ENCODE measurements around the gene ATRNL1. TPM values are rescaled to one million over a fixed set of nuclear protein-coding genes. Genes with fewer than 3 reads are reported as not detected.
A peak's percentile ranks its signal among the peaks of the same experiment; 100 is the strongest.

Gene ATRNL1
- total RNA-seq, 4 donors from 2014 or later: 0.93 to 19.0 (median 8.7) TPM

DNA sequence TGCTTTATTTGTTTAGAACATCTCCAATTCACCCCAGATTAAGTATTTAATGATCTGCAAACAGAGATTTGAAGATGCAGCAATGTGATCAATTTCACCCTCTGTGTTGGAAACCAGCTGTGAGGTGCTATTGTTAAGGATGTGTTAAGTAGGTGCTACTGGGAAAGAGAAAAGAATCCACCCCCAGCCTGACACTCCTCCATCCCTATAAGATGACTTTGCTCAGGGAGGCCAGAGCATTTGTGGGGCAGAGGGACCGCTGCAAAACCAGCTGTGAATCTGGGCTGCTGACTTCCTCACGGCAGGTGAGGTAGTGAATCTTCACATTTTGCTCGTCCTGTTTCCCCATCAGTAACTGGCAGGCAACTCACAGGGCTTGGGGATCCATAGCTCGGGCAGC is 882.3 kb downstream of the ATRNL1 start:
- 70 to 85% methylated on average over 4 of the region's 4 CpGs for WGBS, 2 donors (ENCODE audit: low coverage in 1 of 2)
- Histone ChIP-seq H3K27ac (no peak overlapping the region), H3K4me1 (peaks cover 0 to 13% (median 0%) of the 10 kb centered on the region in 3 donors), H3K9me3 (no peaks in the 10 kb centered on the region), H3K27me3 (no peaks in the 10 kb centered on the region), H3K36me3 (no peaks in the 10 kb centered on the region), H3K4me3 (no peak overlapping the region)
- no peak for ATAC-seq
- TF ChIP-seq POLR2AphosphoS5 (IDR thresholded peaks at IDR 0.05) (no peak), EP300 (IDR thresholded peaks at IDR 0.05) (no peak), POLR2A (IDR thresholded peaks at IDR 0.05) (no peak)
- TF ChIP-seq, protein P1, sequence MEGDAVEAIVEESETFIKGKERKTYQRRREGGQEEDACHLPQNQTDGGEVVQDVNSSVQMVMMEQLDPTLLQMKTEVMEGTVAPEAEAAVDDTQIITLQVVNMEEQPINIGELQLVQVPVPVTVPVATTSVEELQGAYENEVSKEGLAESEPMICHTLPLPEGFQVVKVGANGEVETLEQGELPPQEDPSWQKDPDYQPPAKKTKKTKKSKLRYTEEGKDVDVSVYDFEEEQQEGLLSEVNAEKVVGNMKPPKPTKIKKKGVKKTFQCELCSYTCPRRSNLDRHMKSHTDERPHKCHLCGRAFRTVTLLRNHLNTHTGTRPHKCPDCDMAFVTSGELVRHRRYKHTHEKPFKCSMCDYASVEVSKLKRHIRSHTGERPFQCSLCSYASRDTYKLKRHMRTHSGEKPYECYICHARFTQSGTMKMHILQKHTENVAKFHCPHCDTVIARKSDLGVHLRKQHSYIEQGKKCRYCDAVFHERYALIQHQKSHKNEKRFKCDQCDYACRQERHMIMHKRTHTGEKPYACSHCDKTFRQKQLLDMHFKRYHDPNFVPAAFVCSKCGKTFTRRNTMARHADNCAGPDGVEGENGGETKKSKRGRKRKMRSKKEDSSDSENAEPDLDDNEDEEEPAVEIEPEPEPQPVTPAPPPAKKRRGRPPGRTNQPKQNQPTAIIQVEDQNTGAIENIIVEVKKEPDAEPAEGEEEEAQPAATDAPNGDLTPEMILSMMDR (IDR thresholded peaks at IDR 0.05): no peak

DNA sequence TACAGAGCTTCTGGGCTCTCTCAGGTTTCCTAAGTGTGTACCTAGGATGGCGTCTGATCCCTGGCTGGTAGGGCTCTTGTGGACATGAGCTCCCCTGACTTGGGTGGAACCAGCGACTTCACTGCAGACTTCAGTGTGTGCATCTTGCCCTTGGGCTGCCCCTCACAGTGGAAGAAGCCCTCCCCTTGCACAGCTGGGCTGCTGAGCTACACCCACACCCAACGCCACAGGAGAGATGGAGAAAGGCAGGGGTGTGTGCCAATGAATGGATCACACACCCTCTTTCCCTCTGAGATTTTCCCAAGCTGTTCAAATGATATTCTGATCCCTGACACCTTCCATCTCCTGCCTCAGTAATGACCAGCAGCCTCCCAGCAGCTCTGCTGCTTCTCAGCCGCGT is 883.2 kb downstream of the ATRNL1 start:
- Histone ChIP-seq H3K9me3 (no peaks in the 10 kb centered on the region), H3K4me3 (no peak overlapping the region), H3K27ac (no peak overlapping the region), H3K4me1 (peaks cover 0 to 21% (median 0%) of the 10 kb centered on the region in 3 donors), H3K27me3 (no peaks in the 10 kb centered on the region), H3K36me3 (no peaks in the 10 kb centered on the region)
- no peak for ATAC-seq
- WGBS, 2 donors (ENCODE audit: low coverage in 1 of 2): 87 to 96% methylated on average over 2 to 4 of the region's 5 CpGs
- no peak for TF ChIP-seq POLR2A (IDR thresholded peaks at IDR 0.05)
- no peak for TF ChIP-seq POLR2AphosphoS5 (IDR thresholded peaks at IDR 0.05)
- TF ChIP-seq, protein P1 (IDR thresholded peaks at IDR 0.05): no peak

DNA sequence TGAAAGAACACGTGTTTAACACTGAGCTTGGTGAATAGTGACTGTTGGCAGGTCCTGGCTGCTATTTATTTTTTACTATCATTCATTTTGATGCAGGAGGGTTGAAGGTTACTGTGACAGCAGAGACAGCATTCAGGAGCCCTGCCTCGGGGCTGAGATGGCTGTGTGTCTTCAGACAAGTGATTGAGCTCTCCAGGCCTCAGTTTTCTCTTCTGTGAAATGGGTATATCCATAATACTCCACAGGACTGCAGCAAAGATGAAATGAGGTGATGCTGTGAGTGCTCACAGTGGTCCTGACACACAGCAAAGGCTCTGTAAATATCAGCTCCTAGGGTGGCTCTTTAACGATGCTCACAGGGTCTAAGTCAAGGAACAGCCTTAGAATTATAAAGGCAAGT is 884.7 kb downstream of the ATRNL1 start:
- peaks cover 0 to 22% (median 0%) of the 10 kb centered on the region in 3 donors for H3K4me1 ChIP-seq
- WGBS, 2 donors (ENCODE audit: low coverage in 1 of 2): 65 to 83% methylated on average over 3 of the region's 3 CpGs
- H3K4me3 ChIP-seq: no peak overlapping the region
- TF ChIP-seq, protein P1 (IDR thresholded peaks at IDR 0.05): no peak
- TF ChIP-seq POLR2A (IDR thresholded peaks at IDR 0.05) (no peak), POLR2AphosphoS5 (IDR thresholded peaks at IDR 0.05) (no peak), EP300 (IDR thresholded peaks at IDR 0.05) (no peak)
- no peak overlapping the region for H3K27ac ChIP-seq
- no peaks in the 10 kb centered on the region for H3K27me3 ChIP-seq
- ATAC-seq: no peak
- H3K9me3 ChIP-seq: peaks cover 0 to under 1% (median 0%) of the 10 kb centered on the region in 3 donors
- no peaks in the 10 kb centered on the region for H3K36me3 ChIP-seq

DNA sequence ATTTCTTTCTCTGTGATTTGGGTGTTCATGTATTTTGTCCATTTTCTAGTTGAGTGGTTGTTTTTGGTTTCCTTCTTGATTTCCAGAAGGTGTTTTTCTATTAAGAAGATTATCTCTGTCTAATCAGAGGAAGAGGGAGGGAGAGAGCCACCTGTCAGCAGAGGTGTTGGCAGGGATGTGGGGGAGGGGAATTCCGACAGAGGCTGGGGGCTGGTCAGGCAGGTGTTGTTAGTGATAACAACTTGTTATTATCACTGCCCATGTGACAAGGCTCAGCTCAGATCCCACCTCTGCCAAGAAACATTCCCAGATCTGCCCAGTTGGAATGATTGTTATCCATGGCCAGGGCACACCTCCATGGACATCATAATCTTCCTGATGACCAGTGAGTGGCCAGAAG is 886.4 kb downstream of the ATRNL1 start:
- 83% methylated on average over 1 of the region's 1 CpG; no CpG with 5 or more reads in 1 of the 2 donors for WGBS, 2 donors (ENCODE audit: low coverage in 1 of 2)
- TF ChIP-seq POLR2A (IDR thresholded peaks at IDR 0.05) (no peak), EP300 (IDR thresholded peaks at IDR 0.05) (no peak), POLR2AphosphoS5 (IDR thresholded peaks at IDR 0.05) (no peak)
- TF ChIP-seq, protein P1 (IDR thresholded peaks at IDR 0.05): no peak
- peaks cover 0 to 16% (median 0%) of the 10 kb centered on the region in 3 donors for H3K9me3 ChIP-seq
- H3K4me3 ChIP-seq: no peak overlapping the region
- no peaks in the 10 kb centered on the region for H3K36me3 ChIP-seq
- peaks cover 0 to 19% (median 0%) of the 10 kb centered on the region in 3 donors for H3K4me1 ChIP-seq
- no peaks in the 10 kb centered on the region for H3K27me3 ChIP-seq
- H3K27ac ChIP-seq: no peak overlapping the region
- no peak for ATAC-seq

DNA sequence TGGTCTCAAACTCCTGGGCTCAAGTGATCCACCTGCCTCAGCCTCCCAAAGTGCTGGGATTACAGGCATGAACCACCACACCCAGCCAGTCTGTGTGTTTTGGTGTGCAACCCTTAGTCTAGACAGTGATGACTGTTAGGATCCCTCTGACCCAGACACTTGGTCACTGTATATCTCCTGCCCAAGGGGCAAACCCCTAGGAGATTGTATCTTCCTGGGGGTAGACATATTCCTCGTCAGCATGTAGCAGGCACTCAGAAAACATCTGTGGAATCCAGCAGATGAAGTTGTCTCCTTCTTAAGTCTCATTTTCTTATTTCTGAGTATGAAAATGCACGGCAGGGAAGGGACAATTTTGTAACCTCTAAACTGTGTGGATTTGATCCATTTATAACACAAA is 887.3 kb downstream of the ATRNL1 start:
- Histone ChIP-seq H3K4me3 (peak overlapping the region in 1 of 2 donors; percentile 23), H3K9me3 (peaks cover 0 to 20% (median 0%) of the 10 kb centered on the region in 3 donors), H3K36me3 (no peaks in the 10 kb centered on the region), H3K27me3 (no peaks in the 10 kb centered on the region), H3K4me1 (peaks cover 0 to 10% (median 0%) of the 10 kb centered on the region in 3 donors), H3K27ac (no peak overlapping the region)
- TF ChIP-seq POLR2A (IDR thresholded peaks at IDR 0.05) (no peak), POLR2AphosphoS5 (IDR thresholded peaks at IDR 0.05) (no peak), EP300 (IDR thresholded peaks at IDR 0.05) (no peak)
- TF ChIP-seq, protein P1 (IDR thresholded peaks at IDR 0.05): no peak
- 60 to 65% methylated on average over 2 of the region's 2 CpGs for WGBS, 2 donors (ENCODE audit: low coverage in 1 of 2)
- ATAC-seq: no peak
